Measurements from ENCODE around the gene RIGI. TPM values are rescaled to one million over a fixed set of nuclear protein-coding genes. Genes with fewer than 3 reads are reported as not detected.

RIGI gene
- total and polyA plus RNA-seq, 2 of the 4 experiments (the other 2 are of a cell fraction): 4.8 to 13.6 TPM

DNA sequence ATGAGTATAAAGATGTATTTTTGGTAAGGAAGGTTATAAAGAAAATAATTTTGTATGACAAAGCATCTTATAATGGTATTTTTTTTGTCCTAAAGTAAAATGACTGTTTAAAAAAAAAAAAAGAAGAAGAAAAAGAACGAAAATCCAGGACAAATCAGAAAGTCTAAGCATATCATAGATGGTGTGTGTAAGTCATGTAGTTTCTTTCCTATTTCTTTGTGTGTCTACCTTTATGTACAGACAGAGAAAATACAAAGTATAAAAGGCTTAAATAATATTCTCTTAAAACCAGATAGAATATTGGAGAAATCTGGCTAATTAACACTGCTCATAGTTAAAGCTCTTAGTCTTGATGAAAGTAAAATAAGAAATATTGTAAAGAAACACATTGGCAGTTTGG is 7.7 kb downstream of the RIGI start:
- CTCF ChIA-PET: no interaction called here
- H3K9me1 ChIP-seq (ENCODE audit: insufficient read depth, low read length): no peaks in the 10 kb centered on the region
- no peak overlapping the region for H3K4me2 ChIP-seq (ENCODE audit: low read depth, low read length)
- dilution Hi-C loops (cut with HindIII; ENCODE audit: low sequenced_read_pairs, unreplicated experiment): no loop called here
- H3K4me1 ChIP-seq (ENCODE audit: control insufficient read depth, insufficient read depth, low read length): no peaks in the 10 kb centered on the region
- H2AK5ac ChIP-seq (ENCODE audit: low read depth, low read length): no peak overlapping the region
- no peak overlapping the region for H4K5ac ChIP-seq (ENCODE audit: low read depth, low read length)
- in situ Hi-C loops (cut with MboI; ENCODE audit: low sequenced_read_pairs): no loop called here
- peaks cover 13% of the 10 kb centered on the region in 2 experiments for H3K79me1 ChIP-seq (ENCODE audit: low read depth in 1 of 2, low read length in 2 of 2)
- no peak overlapping the region for H3K56ac ChIP-seq (ENCODE audit: extremely low read depth, insufficient read depth, low read length)
- no peaks in the 10 kb centered on the region for H4K20me1 ChIP-seq (ENCODE audit: insufficient read depth, low read length)
- no peak overlapping the region for H4K91ac ChIP-seq (ENCODE audit: insufficient read depth, low read depth, low read length)
- no peaks in the 10 kb centered on the region for H3K27me3 ChIP-seq (ENCODE audit: control insufficient read depth, insufficient read depth, low read length)
- DNase-seq: no peak
- TF ChIP-seq RAD21 (IDR thresholded peaks at IDR 0.05; ENCODE audit: low read length) (no peak), RFX5 (IDR thresholded peaks at IDR 0.05; ENCODE audit: low read depth, low read length) (no peak), BHLHE40 (IDR thresholded peaks at IDR 0.05; ENCODE audit: low read depth, low read length) (no peak), MAFK (IDR thresholded peaks at IDR 0.05; ENCODE audit: low read depth, low read length) (no peak), FOS (IDR thresholded peaks at IDR 0.05; ENCODE audit: low read depth, low read length) (no peak), NFE2L2 (IDR thresholded peaks at IDR 0.05; ENCODE audit: low read depth, low read length) (no peak)
- TF ChIP-seq, protein P1, sequence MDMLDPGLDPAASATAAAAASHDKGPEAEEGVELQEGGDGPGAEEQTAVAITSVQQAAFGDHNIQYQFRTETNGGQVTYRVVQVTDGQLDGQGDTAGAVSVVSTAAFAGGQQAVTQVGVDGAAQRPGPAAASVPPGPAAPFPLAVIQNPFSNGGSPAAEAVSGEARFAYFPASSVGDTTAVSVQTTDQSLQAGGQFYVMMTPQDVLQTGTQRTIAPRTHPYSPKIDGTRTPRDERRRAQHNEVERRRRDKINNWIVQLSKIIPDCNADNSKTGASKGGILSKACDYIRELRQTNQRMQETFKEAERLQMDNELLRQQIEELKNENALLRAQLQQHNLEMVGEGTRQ (IDR thresholded peaks at IDR 0.05; ENCODE audit: low read depth, low read length): no peak
- POLR2A ChIA-PET (ENCODE audit: unreplicated experiment): no interaction called here
- H3K18ac ChIP-seq (ENCODE audit: low read depth, low read length): no peak overlapping the region
- H3K4ac ChIP-seq (ENCODE audit: low read depth, low read length): no peak overlapping the region
- H2BK120ac ChIP-seq (ENCODE audit: low read depth, low read length): no peak overlapping the region
- H3K9me3 ChIP-seq (ENCODE audit: control insufficient read depth, insufficient read depth, low read length): peaks cover 4% of the 10 kb centered on the region
- no peak overlapping the region for H2BK20ac ChIP-seq (ENCODE audit: low read depth, low read length)
- H3K36me3 ChIP-seq (ENCODE audit: control insufficient read depth, insufficient read depth, low read length): peaks cover 4% of the 10 kb centered on the region; the same call in 1 of the 2 replicates
- BruUV-seq (replicated peaks): no TSS peak
- H3K23ac ChIP-seq (ENCODE audit: low read depth, low read length): no peak overlapping the region
- H2BK5ac ChIP-seq (ENCODE audit: low read depth, low read length, poor library complexity, severe bottlenecking): no peak overlapping the region
- H3K9ac ChIP-seq (ENCODE audit: low read depth, low read length): no peak overlapping the region
- no peak for ATAC-seq (ENCODE audit: low read depth)
- no peak overlapping the region for H4K8ac ChIP-seq (ENCODE audit: low read depth in 2 of 2, low read length in 2 of 2)
- no peak overlapping the region for H3K4me3 ChIP-seq (ENCODE audit: insufficient read depth, low read depth, low read length)
- no peak overlapping the region for H2BK15ac ChIP-seq (ENCODE audit: low read depth, low read length)
- H3K27ac ChIP-seq (ENCODE audit: insufficient read depth, low read length): no peak overlapping the region
- H2AK9ac ChIP-seq (replicated peaks; ENCODE audit: low read depth, low read length, poor library complexity): no peak overlapping the region
- WGBS, 2 experiments (ENCODE audit: extremely low coverage in 2 of 2, insufficient read length in 1 of 2): no CpG with 5 or more reads among the region's 1 CpG
- H3K14ac ChIP-seq (replicated peaks; ENCODE audit: low read depth, low read length): no peak overlapping the region
- H2AFZ ChIP-seq (replicated peaks; ENCODE audit: low read length, poor library complexity): no peak overlapping the region
- intact Hi-C loops (cut with micrococcal nuclease): no loop called here
